Measurements from ENCODE around the gene C11orf52.
A peak's percentile ranks its signal among the peaks of the same experiment; 100 is the strongest.
"Not testable (repeated sequence)": the region's sequence is repeated elsewhere in the genome, so short reads cannot be mapped to it uniquely, and the experiment has no call there.

The C11orf52 gene

DNA sequence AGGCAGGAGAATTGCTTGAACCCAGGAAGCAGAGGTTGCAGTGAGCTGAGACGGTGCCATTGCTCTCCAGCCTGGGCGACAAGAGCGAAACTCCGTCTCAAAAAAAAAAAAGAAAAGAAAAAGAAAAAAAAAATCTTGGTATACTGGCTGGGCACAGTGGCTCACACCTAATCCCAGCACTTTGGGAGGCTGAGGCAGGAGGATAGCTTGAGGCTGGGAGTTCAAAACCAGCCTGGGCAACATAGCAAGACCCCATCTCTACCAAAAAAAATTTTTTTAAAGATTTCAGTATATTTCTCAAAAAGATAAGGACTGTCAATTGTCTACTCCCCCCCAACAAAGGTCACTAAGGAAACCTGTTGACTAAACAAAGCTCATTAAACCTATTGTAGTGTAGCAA, 33.7 kb upstream of the C11orf52 start:
- H3K9me3 ChIP-seq (ENCODE audit: control insufficient read depth in 2 of 2, low read length in 2 of 2); H3K36me3 ChIP-seq (ENCODE audit: control insufficient read depth in 2 of 2, insufficient read depth in 2 of 2, low read length in 2 of 2); H3K27me3 ChIP-seq (ENCODE audit: control insufficient read depth in 2 of 2, insufficient read depth in 2 of 2, low read length in 2 of 2); H3K27ac ChIP-seq (ENCODE audit: low read depth in 2 of 2, low read length in 2 of 2); H3K4me1 ChIP-seq (ENCODE audit: control insufficient read depth in 2 of 2, insufficient read depth in 2 of 2, low read length in 2 of 2); H3K4me3 ChIP-seq (ENCODE audit: low read length in 2 of 2); H3K9ac ChIP-seq (ENCODE audit: low read depth in 1 of 2, low read length in 2 of 2): not testable (repeated sequence)

DNA sequence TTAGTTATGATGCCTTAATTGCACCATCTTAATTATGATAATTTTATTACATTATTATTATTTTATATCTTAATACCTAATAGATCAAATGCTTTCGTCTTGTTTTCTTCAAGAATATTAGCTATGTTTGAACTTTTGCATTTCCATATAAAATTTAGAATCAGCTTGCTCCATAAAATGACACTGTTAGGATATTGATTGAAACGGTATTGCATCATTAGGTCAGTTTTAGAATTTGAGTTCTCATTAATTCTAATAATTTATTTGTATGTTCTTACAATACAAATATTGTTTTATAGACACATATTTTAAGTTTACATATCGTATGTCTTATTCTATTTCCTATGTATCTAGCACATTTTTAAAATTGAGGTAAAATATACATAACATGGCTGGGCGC, 32.7 kb upstream of the C11orf52 start:
- Histone ChIP-seq H3K27ac (ENCODE audit: low read depth in 2 of 2, low read length in 2 of 2) (no peak overlapping the region), H3K36me3 (ENCODE audit: control insufficient read depth in 2 of 2, insufficient read depth in 2 of 2, low read length in 2 of 2) (no peaks in the 10 kb centered on the region), H3K27me3 (ENCODE audit: control insufficient read depth in 2 of 2, insufficient read depth in 2 of 2, low read length in 2 of 2) (no peaks in the 10 kb centered on the region), H3K9me3 (ENCODE audit: control insufficient read depth in 2 of 2, low read length in 2 of 2) (no peaks in the 10 kb centered on the region), H3K4me3 (ENCODE audit: low read length in 2 of 2) (no peak overlapping the region), H3K9ac (ENCODE audit: low read depth in 1 of 2, low read length in 2 of 2) (no peak overlapping the region), H3K4me1 (ENCODE audit: control insufficient read depth in 2 of 2, insufficient read depth in 2 of 2, low read length in 2 of 2) (no peaks in the 10 kb centered on the region)

DNA sequence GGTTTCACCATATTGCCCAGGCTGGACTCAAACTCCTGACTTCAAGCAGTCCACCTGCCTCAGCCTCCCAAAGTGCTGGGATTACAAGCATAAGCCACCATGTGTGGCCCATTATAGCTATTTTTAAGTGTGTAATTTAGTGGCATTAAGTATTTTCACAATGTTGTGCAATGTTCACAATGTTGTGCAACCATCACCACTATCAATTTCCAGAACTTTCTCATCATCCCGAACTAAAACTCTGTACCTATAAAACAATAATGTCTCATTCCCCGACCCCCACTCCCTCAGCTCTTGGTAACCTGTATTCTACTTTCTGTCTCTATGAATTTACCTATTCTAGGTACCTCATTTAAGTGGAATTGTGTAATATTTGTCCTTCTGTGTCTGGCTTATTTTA, 31.9 kb upstream of the C11orf52 start:
- Histone ChIP-seq H3K9me3 (ENCODE audit: control insufficient read depth in 2 of 2, low read length in 2 of 2) (no peaks in the 10 kb centered on the region), H3K36me3 (ENCODE audit: control insufficient read depth in 2 of 2, insufficient read depth in 2 of 2, low read length in 2 of 2) (no peaks in the 10 kb centered on the region), H3K4me3 (ENCODE audit: low read length in 2 of 2) (no peak overlapping the region), H3K9ac (ENCODE audit: low read depth in 1 of 2, low read length in 2 of 2) (no peak overlapping the region), H3K27ac (ENCODE audit: low read depth in 2 of 2, low read length in 2 of 2) (no peak overlapping the region), H3K27me3 (ENCODE audit: control insufficient read depth in 2 of 2, insufficient read depth in 2 of 2, low read length in 2 of 2) (no peaks in the 10 kb centered on the region), H3K4me1 (ENCODE audit: control insufficient read depth in 2 of 2, insufficient read depth in 2 of 2, low read length in 2 of 2) (no peaks in the 10 kb centered on the region)

DNA sequence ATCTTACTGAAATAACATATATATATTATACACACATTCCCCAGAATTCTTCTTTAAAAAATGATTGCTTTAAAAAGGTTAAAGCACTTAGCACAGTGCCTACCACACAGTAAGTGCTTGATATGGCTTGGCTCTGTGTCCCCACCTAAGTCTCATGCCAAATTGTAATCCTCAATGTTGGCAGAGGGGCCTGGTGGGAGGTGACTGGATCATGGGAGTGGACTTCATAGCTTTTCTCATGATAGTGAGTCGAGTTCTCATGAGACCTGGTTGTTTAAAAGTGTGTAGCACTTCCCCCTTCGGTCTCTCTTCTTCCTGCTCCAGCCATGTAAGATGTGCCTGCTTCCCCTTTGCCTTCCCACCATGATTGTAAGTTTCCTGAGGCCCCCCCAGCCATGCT, 13.3 kb upstream of the C11orf52 start:
- Histone ChIP-seq H3K4me1 (ENCODE audit: control insufficient read depth in 2 of 2, insufficient read depth in 2 of 2, low read length in 2 of 2) (no peaks in the 10 kb centered on the region), H3K9ac (ENCODE audit: low read depth in 1 of 2, low read length in 2 of 2) (no peak overlapping the region), H3K27me3 (ENCODE audit: control insufficient read depth in 2 of 2, insufficient read depth in 2 of 2, low read length in 2 of 2) (peaks cover 0 to 2% of the 10 kb centered on the region in 2 donors), H3K9me3 (ENCODE audit: control insufficient read depth in 2 of 2, low read length in 2 of 2) (no peaks in the 10 kb centered on the region), H3K27ac (ENCODE audit: low read depth in 2 of 2, low read length in 2 of 2) (no peak overlapping the region), H3K4me3 (ENCODE audit: low read length in 2 of 2) (no peak overlapping the region), H3K36me3 (ENCODE audit: control insufficient read depth in 2 of 2, insufficient read depth in 2 of 2, low read length in 2 of 2) (no peaks in the 10 kb centered on the region)

DNA sequence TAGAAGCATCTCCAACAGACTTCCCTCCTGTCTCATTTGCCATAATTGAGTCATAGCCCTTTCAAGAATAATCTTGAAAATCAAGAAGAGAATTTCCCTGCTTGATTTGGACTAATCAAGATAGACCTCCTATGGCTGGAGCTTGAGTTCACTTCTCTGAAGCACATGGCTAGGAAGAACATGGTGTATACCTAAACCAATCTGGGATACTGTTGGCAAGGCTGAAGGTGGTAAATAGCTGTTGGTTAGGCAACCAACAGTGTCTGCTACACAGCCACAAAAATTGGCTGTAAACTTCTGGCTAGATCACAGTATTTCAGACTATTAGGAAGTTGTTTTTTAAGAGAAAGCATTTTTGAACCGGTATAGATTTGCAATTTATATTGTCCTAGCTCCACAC, 12.0 kb upstream of the C11orf52 start:
- no peak overlapping the region for H3K27ac ChIP-seq (ENCODE audit: low read depth in 2 of 2, low read length in 2 of 2)
- peaks cover 0 to 4% of the 10 kb centered on the region in 2 donors for H3K27me3 ChIP-seq (ENCODE audit: control insufficient read depth in 2 of 2, insufficient read depth in 2 of 2, low read length in 2 of 2)
- no peak overlapping the region for H3K9ac ChIP-seq (ENCODE audit: low read depth in 1 of 2, low read length in 2 of 2)
- H3K4me3 ChIP-seq (ENCODE audit: low read length in 2 of 2): no peak overlapping the region
- no peaks in the 10 kb centered on the region for H3K4me1 ChIP-seq (ENCODE audit: control insufficient read depth in 2 of 2, insufficient read depth in 2 of 2, low read length in 2 of 2)
- no peaks in the 10 kb centered on the region for H3K36me3 ChIP-seq (ENCODE audit: control insufficient read depth in 2 of 2, insufficient read depth in 2 of 2, low read length in 2 of 2)
- H3K9me3 ChIP-seq (ENCODE audit: control insufficient read depth in 2 of 2, low read length in 2 of 2): no peaks in the 10 kb centered on the region

DNA sequence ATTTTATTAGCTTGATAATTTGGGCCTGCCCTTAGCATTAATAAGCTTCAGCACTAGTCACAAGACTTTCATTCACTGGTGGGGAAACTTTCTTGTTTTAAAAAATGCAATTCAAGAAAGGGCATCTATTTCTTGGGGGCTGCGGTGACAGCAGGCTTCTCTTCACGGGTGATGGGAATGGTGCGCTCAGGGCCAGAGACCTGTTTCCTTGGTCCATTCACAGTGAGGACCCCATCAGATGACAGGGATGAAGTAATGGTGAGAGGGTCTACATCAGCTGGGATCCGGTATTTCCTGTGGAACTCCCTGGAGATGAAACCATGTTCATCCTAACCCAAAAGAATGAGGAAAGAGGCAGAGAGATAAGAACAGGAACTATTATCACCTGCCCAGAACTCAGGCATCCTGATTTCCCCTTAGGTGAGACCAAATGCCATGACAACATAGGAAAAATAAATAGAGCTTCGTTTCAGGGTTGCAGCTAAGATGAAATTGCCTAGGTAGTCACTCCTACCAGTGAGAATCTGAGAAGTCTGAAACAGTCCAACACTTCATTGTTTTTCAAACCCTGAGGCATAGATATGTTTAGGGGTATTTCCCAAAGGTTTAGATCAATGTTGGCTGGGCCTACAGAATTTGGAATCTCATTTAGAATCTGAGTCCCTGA, 9.9 kb upstream of the C11orf52 start:
- Histone ChIP-seq H3K9me3 (ENCODE audit: control insufficient read depth in 2 of 2, low read length in 2 of 2) (no peaks in the 10 kb centered on the region), H3K9ac (ENCODE audit: low read depth in 1 of 2, low read length in 2 of 2) (no peak overlapping the region), H3K27ac (ENCODE audit: low read depth in 2 of 2, low read length in 2 of 2) (no peak overlapping the region), H3K27me3 (ENCODE audit: control insufficient read depth in 2 of 2, insufficient read depth in 2 of 2, low read length in 2 of 2) (peaks cover 0 to 4% of the 10 kb centered on the region in 2 donors), H3K4me3 (ENCODE audit: low read length in 2 of 2) (no peak overlapping the region), H3K4me1 (ENCODE audit: control insufficient read depth in 2 of 2, insufficient read depth in 2 of 2, low read length in 2 of 2) (peaks cover 0 to 2% of the 10 kb centered on the region in 2 donors), H3K36me3 (ENCODE audit: control insufficient read depth in 2 of 2, insufficient read depth in 2 of 2, low read length in 2 of 2) (no peaks in the 10 kb centered on the region)

DNA sequence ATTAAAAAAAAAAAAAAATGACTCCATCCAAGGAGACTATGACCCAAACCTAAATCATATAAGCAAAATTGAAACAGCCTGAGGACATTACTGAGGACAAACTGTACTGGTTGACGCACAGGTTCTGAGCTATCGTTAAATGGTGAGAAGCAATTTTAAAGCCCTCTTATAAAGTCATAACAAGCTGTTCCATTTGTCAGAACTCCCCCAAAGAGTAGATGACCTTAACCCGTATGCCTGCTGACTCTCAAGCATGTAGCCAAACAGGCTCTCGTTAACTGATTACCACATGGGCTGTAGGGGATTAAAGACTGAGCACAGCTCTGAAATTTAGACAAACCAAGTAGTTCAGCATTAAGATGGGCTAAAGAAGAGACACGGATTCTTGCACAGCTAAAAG, 9.3 kb upstream of the C11orf52 start:
- Histone ChIP-seq H3K27me3 (ENCODE audit: control insufficient read depth in 2 of 2, insufficient read depth in 2 of 2, low read length in 2 of 2) (peaks cover 0 to 4% of the 10 kb centered on the region in 2 donors), H3K36me3 (ENCODE audit: control insufficient read depth in 2 of 2, insufficient read depth in 2 of 2, low read length in 2 of 2) (no peaks in the 10 kb centered on the region), H3K9me3 (ENCODE audit: control insufficient read depth in 2 of 2, low read length in 2 of 2) (no peaks in the 10 kb centered on the region), H3K4me1 (ENCODE audit: control insufficient read depth in 2 of 2, insufficient read depth in 2 of 2, low read length in 2 of 2) (peaks cover 0 to 2% of the 10 kb centered on the region in 2 donors), H3K4me3 (ENCODE audit: low read length in 2 of 2) (no peak overlapping the region), H3K27ac (ENCODE audit: low read depth in 2 of 2, low read length in 2 of 2) (no peak overlapping the region), H3K9ac (ENCODE audit: low read depth in 1 of 2, low read length in 2 of 2) (no peak overlapping the region)

DNA sequence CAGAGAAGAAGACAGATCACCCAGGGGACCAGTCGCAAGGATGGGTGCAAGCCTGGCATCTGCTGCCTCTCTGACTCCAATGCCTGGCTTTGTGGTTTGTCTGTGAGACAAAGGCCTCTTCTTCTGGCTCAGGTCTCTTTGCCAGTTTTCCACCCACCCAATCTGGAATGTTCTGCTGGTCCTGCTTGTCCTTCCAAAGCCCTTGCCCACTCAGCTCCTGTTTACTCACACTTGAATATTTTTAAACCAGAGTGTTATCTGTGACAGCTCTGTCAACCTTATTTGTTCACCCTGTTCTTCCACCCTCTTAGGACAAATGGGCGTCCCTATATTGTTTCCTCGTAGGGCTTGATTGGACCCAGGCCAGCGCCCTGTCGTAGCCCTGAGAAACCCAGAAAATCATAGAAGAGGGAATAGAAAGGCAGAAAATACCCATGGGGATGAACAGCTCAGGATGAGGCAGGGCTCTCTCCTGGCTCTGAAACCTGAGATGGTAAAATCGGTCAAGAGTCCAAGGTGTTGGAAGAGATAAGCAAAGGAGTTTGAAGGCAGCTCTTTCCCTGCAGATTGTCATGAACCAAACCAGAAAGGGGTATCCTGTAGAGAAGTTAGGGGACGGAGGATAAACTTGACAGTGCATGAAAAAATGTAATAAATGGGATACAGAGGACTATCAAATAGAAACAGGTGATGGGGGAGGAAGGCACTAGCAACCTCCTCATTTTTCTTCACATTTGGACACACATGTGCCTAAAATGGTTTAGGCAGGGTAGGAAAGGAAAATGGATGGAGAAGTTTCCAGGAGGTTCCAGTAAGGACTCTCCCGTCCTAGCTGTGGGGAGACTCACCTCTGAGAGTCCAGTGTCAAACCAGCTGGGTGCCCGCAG, 7.8 kb upstream of the C11orf52 start:
- Histone ChIP-seq H3K4me1 (ENCODE audit: control insufficient read depth in 2 of 2, insufficient read depth in 2 of 2, low read length in 2 of 2) (peaks cover 0 to 2% of the 10 kb centered on the region in 2 donors), H3K9me3 (ENCODE audit: control insufficient read depth in 2 of 2, low read length in 2 of 2) (no peaks in the 10 kb centered on the region), H3K4me3 (ENCODE audit: low read length in 2 of 2) (peak overlapping the region; percentile 37 to 51), H3K9ac (ENCODE audit: low read depth in 1 of 2, low read length in 2 of 2) (peak overlapping the region in 1 of 2 donors; percentile 58), H3K27ac (ENCODE audit: low read depth in 2 of 2, low read length in 2 of 2) (peak overlapping the region; percentile 69 to 75), H3K27me3 (ENCODE audit: control insufficient read depth in 2 of 2, insufficient read depth in 2 of 2, low read length in 2 of 2) (peaks cover 0 to 4% of the 10 kb centered on the region in 2 donors), H3K36me3 (ENCODE audit: control insufficient read depth in 2 of 2, insufficient read depth in 2 of 2, low read length in 2 of 2) (no peaks in the 10 kb centered on the region)

DNA sequence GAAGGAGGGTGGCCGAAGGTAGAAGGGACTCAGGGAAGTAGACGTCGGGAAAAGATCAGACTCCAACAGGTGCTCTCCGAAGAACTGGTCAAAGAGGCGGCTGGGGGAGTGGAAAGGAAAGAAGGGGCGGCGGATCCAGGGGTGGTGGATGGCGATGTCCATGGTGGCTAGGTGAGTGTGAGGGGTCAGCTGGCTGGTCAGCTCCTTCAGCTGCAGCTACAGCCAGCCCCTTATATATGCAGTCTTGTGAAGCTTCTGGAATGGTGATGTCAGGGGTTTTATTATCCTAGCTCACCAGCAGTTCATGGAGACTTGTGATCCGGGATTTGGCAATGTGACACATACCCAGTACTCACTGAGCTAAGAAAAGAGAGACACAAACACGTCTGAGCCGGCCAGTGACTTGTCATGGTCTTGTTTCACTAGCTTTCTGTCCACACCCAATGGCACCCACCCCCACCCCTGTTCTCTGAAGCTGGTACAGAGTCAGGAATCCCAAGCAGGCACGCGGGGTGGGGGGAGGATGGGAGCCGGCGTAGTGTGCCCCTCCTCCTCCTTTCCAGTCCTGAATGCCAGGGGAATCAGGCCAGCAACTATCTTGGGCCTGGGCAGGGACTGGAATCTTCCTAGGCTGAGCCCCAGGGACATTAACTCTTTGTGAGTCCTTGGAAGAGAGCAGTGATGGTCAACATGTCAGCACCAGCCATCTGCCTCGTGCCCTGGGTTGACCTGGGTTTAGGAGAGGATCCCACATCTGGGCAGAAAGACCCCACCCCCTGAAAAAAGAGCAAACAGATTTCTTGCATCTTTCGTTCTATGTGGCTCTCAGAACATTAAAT, 6.9 kb upstream of the C11orf52 start, which contains the start of gene CRYAB:
Gene CRYAB, minus strand, starts transcription at position 208 of the 839 bp plus-strand sequence. Its CDS starts 46 bp downstream, at position 162.
- no peaks in the 10 kb centered on the region for H3K9me3 ChIP-seq (ENCODE audit: control insufficient read depth in 2 of 2, low read length in 2 of 2)
- H3K27me3 ChIP-seq (ENCODE audit: control insufficient read depth in 2 of 2, insufficient read depth in 2 of 2, low read length in 2 of 2): peaks cover 0 to 4% of the 10 kb centered on the region in 2 donors
- H3K9ac ChIP-seq (ENCODE audit: low read depth in 1 of 2, low read length in 2 of 2): peak within 1 kb of the TSS in 1 of 2 donors; percentile 58
- H3K4me1 ChIP-seq (ENCODE audit: control insufficient read depth in 2 of 2, insufficient read depth in 2 of 2, low read length in 2 of 2): peaks cover 0 to 2% of the 10 kb centered on the region in 2 donors
- peak within 1 kb of the TSS; percentile 69 to 75 for H3K27ac ChIP-seq (ENCODE audit: low read depth in 2 of 2, low read length in 2 of 2)
- peak within 1 kb of the TSS; percentile 37 to 51 for H3K4me3 ChIP-seq (ENCODE audit: low read length in 2 of 2)
- no peaks in the 10 kb centered on the region for H3K36me3 ChIP-seq (ENCODE audit: control insufficient read depth in 2 of 2, insufficient read depth in 2 of 2, low read length in 2 of 2)

Measured in mucosa of rectum (tissue), 2 donors.